DND-41 (cell line): ENCODE measurements around the gene NELFA.
A peak's percentile ranks its signal among the peaks of the same experiment; 100 is the strongest.

Source experiments
- EZH2 ChIP-seq: IDR thresholded peaks from 3 replicates; pipeline ENCODE4 v1.6.1; 2012; ENCODE audit warnings: borderline replicate concordance, low read depth, mild to moderate bottlenecking, moderate library complexity, low read length, inconsistent platforms; ENCODE audit not compliant: severe bottlenecking
- TF ChIP-seq, protein P1 (sequence below): IDR thresholded peaks from 2 replicates; pipeline ENCODE4 v1.5.1; 2012; ENCODE audit warnings: borderline replicate concordance, low read length, moderate library complexity, mild to moderate bottlenecking; ENCODE audit not compliant: poor library complexity, severe bottlenecking; ENCODE audit errors: extremely low read depth

DNA sequence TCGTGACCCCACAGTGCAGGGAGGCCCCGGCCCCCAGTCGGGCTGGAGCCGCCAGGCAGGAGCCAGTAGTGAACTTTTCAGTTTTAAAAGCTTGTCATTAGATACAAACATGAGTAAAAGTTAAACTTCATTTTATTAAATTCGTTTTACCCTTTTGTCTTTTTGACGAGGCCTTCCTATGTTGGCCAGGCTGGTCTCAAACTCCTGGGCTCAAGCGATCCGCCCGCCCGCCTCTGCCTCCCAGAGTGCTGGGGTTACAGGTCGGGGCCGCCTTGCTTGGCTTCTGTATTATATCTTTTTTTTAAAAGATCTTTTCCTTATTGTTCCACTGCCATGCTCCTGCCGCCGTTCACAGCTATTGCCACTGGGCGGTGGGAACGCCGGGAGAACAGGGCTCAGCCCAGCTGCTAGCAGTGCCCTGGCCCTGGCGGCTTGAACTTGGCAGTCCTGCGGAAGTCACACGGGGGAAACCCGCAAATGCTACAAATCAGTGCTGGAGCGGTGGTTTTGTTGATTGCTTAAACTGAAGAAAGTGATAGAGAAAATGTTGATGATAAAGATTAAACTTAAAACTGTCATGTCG is 968 bp upstream of the NELFA start:
- TF ChIP-seq, protein P1, sequence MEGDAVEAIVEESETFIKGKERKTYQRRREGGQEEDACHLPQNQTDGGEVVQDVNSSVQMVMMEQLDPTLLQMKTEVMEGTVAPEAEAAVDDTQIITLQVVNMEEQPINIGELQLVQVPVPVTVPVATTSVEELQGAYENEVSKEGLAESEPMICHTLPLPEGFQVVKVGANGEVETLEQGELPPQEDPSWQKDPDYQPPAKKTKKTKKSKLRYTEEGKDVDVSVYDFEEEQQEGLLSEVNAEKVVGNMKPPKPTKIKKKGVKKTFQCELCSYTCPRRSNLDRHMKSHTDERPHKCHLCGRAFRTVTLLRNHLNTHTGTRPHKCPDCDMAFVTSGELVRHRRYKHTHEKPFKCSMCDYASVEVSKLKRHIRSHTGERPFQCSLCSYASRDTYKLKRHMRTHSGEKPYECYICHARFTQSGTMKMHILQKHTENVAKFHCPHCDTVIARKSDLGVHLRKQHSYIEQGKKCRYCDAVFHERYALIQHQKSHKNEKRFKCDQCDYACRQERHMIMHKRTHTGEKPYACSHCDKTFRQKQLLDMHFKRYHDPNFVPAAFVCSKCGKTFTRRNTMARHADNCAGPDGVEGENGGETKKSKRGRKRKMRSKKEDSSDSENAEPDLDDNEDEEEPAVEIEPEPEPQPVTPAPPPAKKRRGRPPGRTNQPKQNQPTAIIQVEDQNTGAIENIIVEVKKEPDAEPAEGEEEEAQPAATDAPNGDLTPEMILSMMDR, result peak; percentile 25
- no peak for TF ChIP-seq EZH2
